HL-60 (cell line): ENCODE data around the gene CCDC121.
"Not testable (repeated sequence)": the region's sequence is repeated elsewhere in the genome, so short reads cannot be mapped to it uniquely, and the experiment has no call there.

Experiments used
- DNase-seq, 2 experiments: peaks; one replicate each; pipeline ENCODE4 v3.0.0-alpha.2; 2010 to 2020; ENCODE audit warnings: low read depth in 1 of 2, low spot score in 1 of 2
- H3K27ac ChIP-seq: fragments of 250-450 bp; sonication (Bioruptor Pico); replicated peaks from 2 replicates; pipeline ENCODE4 v1.5.1; 2020; ENCODE audit warnings: mild to moderate bottlenecking, moderate library complexity
- H3K27me3 ChIP-seq: fragments of 250-450 bp; sonication (Bioruptor Pico); 2 replicates; pipeline ENCODE4 v1.5.1; 2021; ENCODE audit warnings: mild to moderate bottlenecking, moderate library complexity; ENCODE audit not compliant: insufficient read depth, poor library complexity, severe bottlenecking
- H3K4me3 ChIP-seq: replicated peaks from 2 replicates; pipeline ENCODE4 v1.5.1; 2011; ENCODE audit warnings: mild to moderate bottlenecking, control low read depth, low read length; ENCODE audit not compliant: insufficient read depth
- GABPA ChIP-seq: IDR thresholded peaks from 2 replicates; pipeline ENCODE4 v1.6.1; 2012; ENCODE audit warnings: low read depth
- POLR2AphosphoS5 ChIP-seq: IDR thresholded peaks from 2 replicates; pipeline ENCODE4 v1.6.1; 2012; ENCODE audit warnings: low read depth
- REST ChIP-seq: IDR thresholded peaks from 2 replicates; pipeline ENCODE4 v1.6.1; 2012; ENCODE audit warnings: low read depth; ENCODE audit not compliant: insufficient replicate concordance
- SPI1 ChIP-seq: IDR thresholded peaks from 2 replicates; pipeline ENCODE4 v1.6.1; 2012; ENCODE audit warnings: low read depth, mild to moderate bottlenecking, borderline replicate concordance
- TF ChIP-seq, protein P1 (sequence below): IDR thresholded peaks from one replicate; pipeline ENCODE4 v1.5.1; 2011; ENCODE audit warnings: low read length, control low read depth, inconsistent platforms; ENCODE audit not compliant: insufficient read depth

The CCDC121 gene

DNA sequence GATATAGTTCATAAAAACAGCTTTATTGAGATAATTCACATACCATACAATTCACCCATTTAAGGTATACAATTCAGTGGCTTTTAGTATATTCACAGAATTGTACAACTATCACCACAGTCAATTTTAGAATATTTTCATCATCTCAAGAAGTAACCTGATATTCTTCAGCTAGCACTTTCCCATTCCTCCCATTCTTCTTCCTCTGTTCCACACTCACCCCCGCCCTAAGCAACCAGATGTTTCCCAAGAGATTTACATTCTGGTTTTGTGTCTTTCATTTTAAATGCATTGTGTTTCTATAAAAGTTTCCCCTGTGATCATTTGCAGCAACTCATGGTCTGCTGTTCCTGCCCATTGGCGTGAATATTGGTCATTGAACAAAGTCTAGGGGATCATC is 5.5 kb upstream of the CCDC121 start:
- no peak for DNase-seq
- H3K27me3 ChIP-seq: no peaks in the 10 kb centered on the region
- TF ChIP-seq, protein P1, sequence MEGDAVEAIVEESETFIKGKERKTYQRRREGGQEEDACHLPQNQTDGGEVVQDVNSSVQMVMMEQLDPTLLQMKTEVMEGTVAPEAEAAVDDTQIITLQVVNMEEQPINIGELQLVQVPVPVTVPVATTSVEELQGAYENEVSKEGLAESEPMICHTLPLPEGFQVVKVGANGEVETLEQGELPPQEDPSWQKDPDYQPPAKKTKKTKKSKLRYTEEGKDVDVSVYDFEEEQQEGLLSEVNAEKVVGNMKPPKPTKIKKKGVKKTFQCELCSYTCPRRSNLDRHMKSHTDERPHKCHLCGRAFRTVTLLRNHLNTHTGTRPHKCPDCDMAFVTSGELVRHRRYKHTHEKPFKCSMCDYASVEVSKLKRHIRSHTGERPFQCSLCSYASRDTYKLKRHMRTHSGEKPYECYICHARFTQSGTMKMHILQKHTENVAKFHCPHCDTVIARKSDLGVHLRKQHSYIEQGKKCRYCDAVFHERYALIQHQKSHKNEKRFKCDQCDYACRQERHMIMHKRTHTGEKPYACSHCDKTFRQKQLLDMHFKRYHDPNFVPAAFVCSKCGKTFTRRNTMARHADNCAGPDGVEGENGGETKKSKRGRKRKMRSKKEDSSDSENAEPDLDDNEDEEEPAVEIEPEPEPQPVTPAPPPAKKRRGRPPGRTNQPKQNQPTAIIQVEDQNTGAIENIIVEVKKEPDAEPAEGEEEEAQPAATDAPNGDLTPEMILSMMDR: no peak
- H3K27ac ChIP-seq: no peak overlapping the region
- no peak overlapping the region for H3K4me3 ChIP-seq

DNA sequence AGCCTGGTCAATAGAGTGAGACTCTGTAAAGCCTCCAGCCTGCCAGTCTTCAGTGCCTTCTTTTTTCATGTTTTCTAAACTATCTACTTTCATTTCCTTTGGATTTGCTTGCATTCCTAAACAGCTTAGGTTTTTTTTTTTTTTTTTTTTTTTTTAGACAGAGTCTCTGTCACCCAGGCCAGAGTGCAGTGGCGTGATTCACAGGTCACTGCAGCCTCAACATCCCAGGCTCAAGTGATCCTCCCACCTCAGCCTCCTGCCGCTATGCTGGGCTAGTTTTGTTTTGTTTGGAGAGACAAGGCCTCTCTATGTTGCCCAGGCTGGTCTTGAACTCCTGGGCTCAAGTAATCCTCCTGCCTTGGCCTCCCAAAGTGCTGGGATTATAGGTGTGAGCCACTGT is 1.4 kb upstream of the CCDC121 start:
- not testable (repeated sequence) for H3K4me3 ChIP-seq, H3K27me3 ChIP-seq, H3K27ac ChIP-seq, DNase-seq

DNA sequence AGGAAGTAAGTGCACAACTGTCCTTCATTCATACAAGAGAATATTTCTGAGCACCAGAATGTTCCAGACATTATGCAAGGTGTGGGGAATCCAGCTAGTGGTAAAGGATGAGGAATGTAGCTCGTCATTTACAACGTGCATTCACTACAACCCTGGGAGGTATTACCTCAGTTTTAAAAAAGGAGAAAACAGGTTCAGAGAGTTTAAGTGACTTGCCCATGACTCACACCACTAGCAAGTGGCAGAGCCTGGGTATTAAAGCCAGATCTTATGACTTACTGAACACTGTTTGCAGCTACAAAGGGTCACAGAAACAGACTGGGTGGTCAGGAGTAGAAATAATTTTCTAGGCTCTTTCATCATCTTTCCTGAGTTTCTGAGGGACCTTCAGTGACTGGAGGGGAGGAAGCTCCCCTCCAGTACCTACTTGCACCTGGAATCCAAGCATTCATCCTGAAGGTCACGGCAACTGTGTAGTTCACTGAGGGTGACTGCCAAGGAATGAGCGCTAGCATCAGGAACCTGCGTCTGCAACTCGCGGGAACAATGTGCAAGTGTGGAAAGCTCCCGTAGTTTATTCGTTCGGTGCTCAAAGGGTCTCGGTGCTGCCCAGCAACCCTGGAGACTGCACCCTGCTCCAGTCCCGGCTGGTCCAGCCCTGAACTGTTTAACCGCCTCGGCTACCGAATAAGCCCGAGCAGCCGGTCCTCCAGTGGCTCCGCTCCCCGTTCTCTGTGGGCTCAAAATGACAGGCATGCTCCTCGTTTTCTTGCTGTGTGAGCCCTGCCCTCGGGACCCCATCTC is 647 bp downstream of the CCDC121 start:
- Histone ChIP-seq H3K27ac (peak overlapping the region; percentile 85), H3K4me3 (peak overlapping the region; percentile 81), H3K27me3 (no peaks in the 10 kb centered on the region)
- TF ChIP-seq GABPA: no peak
- DNase-seq: peak; percentile 26 to 35

DNA sequence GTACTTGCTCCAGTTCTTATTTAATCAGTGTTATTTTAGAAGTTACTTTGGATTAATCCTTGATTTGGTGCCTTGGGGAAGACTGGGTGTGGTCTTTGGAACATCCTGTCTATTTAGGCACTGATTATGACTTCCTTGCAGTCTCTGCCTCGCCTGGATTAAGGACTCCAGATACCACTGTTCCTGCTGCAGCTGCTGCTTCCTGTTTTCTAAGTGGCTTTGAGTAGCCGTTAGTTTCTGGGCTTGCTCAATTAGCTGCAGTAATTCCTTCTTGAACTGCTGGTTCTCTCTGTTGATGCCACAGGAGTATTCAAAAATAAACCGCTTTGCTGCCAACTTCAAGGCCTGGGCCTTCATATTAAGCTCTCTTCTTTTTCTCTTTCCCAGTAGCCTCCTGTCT is 1.9 kb downstream of the CCDC121 start:
- TF ChIP-seq SPI1: peak; percentile 55; the same call in 1 of the 2 replicates
- 0 out of 2 replicates have a peak, but pooled peaks have one; percentile 28 for TF ChIP-seq POLR2AphosphoS5
- H3K27ac ChIP-seq: peak overlapping the region; percentile 85
- H3K27me3 ChIP-seq, H3K4me3 ChIP-seq: not testable (repeated sequence)
- DNase-seq: peak; percentile 37 to 73

GRCh38 chr2:27626323-27626722 is 2.5 kb downstream of the CCDC121 start:
- DNase-seq, H3K4me3 ChIP-seq, H3K27me3 ChIP-seq: not testable (repeated sequence)
- peak overlapping the region; percentile 85 for H3K27ac ChIP-seq

DNA sequence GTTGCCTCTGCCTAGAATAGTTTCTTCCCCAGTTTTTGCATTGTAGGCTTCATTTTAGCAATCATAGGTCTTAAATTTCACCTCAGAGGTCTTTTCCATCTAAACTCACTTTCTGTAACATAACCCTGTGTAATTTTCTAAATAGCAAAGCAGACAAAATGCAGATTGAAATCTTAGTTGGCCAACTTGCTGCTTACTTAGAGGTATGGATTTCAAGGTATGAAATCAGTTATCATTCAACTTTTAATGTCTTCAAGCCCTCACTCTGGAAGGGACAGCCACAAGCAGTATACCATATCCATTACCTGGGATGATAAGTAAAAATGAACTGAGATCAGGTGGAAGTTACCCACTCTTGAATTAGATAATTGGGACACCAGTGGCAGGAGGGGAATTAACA is 3.9 kb downstream of the CCDC121 start:
- no peak for DNase-seq
- TF ChIP-seq SPI1: no peak
- TF ChIP-seq, protein P1: no peak
- no peak for TF ChIP-seq GABPA
- TF ChIP-seq POLR2AphosphoS5: no peak
- TF ChIP-seq REST: no peak
- no peaks in the 10 kb centered on the region for H3K27me3 ChIP-seq
- peak overlapping the region; percentile 8 for H3K27ac ChIP-seq
- H3K4me3 ChIP-seq: no peak overlapping the region
